HG03135 (cell line): Measurements from ENCODE around the gene TRPC6.
"Not testable (repeated sequence)": the region's sequence is repeated elsewhere in the genome, so short reads cannot be mapped to it uniquely, and the experiment has no call there.

Experiments
- ATAC-seq: cut with Tn5 transposase; IDR thresholded peaks from one replicate; pipeline ENCODE4 v1.9.1; 2021; ENCODE audit warnings: mild to moderate bottlenecking, moderate library complexity; ENCODE audit not compliant: unreplicated experiment

The TRPC6 gene

DNA sequence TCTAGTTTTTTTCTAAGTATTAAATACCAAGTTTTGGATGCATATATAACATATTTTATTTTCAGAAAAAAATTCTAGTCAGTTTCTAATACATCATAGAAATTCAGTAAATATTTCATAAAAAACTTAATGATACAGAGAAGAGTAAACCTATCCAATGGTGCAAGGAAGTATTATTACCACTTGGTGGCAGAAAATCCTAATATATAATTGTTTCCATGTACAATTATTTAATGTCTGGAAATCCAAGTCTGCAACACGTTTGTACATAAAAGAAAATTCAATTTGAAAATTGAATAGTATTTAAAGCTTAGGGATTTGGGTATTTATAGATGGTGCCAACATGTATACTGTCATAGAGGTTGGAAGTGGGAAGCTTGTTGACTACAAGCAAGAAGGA is 127.0 kb downstream of the TRPC6 start:
- no peak for ATAC-seq

DNA sequence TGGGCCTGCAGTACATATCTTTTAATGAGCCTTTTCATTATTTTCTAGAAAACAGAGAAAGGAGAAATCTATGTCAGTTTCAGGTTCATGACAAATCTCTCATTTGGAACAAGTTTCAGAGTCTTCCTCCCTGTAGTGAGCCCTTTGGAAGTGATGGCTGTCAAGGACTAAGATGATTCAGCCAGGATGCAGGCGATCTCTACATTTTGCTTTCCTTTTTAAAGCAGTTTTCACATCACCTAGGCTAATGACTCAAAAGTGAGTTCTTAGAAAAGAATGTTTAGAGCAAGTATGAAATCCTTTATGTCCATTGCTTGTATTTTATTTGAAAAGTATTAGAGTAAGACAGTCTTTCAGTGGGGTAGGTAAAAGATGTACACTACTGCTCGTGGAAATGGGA is 130.1 kb downstream of the TRPC6 start:
- no peak for ATAC-seq

DNA sequence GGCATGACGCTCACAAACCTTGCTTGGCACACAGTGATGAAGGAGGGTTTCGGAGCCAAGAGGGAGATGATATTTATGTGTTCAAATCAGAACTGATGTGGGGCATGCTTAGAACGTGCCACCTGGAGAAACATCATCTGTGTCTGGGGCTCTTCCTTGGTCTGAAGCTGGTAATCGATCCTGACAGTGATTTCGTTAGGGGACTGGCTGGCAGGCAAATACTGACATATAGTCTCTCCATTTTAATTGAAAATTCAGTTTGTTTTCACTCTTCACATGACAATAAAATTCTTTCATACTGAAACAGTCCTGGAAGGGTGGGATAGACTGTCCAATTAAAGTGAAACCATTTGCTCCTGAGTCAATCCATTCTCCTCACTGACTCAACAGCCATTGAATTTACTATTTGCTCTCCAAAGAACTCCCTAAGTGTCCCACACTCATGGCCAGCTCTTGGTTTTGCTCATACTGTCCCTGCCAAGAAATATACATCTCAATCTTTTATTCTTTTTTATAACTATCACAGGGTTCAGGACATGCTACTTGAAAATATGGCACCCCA is 134.8 kb downstream of the TRPC6 start:
- ATAC-seq: no peak

DNA sequence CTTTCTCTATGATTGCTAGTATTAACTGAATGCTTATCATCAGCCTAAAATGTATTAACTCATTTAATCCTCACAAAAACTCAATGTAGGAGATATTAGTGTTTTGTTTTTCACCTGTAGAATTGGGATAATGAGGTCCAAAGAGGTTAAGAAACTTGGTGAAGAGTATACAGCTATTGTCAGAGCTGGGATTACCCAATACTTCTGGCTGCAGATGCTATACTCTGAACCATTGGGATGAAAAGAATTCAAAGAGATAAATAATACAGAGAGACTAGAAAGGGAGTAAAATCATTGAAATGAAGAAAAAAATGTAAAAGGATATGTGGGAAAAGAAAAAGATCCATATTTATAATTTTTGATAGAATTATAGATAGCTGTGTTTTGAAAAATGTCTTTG is 137.1 kb downstream of the TRPC6 start:
- ATAC-seq: no peak

DNA sequence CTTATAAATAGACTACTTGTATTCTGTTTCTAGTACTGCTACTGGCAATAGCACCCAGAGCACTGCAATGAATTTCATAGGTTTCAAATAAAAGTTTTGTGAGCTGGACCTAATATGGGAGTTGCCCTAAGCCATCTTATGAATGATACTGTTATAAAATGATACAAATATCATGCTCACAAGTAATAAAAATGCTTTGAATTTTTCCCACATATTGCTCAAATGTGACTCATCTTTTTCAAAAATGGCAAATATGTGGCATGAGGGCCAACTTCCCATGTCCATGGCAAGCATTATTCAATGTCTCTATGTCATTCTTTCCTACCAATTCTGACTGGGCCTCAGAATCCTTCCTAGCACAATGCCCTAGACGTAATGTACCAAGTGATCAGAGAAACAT is 137.6 kb downstream of the TRPC6 start:
- no peak for ATAC-seq

DNA sequence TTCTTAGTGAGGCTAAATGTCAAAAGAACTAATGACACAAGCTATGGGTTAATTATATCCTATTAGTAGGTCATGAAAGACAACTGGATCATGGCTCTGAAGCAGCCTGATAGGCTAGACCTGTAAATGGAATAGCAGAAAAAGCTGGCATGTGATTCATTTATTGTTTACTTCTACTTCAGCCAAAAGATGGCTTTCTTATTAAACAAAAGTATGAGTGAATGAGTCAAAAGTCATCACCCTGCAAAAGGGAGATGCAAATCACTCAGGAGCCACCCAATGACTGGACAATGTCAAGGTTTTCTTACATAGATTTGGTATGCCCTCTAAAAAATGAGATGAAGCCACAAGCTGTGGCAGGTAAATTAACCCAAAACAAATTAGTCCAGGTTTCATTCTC is 138.0 kb downstream of the TRPC6 start:
- no peak for ATAC-seq

DNA sequence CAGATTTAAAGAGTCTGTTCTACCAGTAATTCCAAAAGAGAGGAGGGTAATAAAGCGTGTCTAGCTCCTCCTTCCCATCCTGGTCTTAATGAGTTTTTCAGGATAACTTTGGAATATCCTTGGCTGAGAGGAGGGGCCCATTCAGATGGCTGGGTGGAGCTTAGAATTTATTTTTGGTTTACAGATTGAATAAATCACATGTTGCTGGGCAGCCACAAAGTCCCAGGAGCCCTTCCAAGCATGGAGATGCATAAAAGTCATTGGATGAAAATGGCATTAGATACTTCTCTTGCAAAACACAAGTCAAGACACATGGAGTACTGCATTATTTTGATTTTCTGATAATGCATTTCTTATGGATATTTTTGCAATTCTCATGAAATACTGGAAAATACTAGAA is 139.0 kb downstream of the TRPC6 start:
- no peak for ATAC-seq

DNA sequence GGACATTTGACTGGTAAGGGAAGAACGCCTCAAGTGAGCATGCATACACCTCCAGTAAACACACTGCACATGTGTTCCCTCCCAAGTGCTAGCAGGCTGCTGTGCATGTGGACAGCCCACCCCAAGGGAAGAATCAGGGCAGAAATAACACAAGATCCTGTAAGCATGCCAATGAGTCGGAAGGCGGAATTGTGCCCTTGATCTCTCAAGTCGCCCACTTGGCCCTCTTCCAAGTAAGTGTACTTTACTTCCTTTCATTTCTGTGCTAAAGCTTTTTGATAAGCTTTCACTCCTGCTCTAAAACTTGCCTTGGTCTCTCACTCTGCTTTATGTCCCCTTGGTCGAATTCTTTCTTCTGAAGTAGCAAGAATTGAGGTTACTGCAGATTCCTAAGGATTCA is 139.6 kb downstream of the TRPC6 start:
- no peak for ATAC-seq

DNA sequence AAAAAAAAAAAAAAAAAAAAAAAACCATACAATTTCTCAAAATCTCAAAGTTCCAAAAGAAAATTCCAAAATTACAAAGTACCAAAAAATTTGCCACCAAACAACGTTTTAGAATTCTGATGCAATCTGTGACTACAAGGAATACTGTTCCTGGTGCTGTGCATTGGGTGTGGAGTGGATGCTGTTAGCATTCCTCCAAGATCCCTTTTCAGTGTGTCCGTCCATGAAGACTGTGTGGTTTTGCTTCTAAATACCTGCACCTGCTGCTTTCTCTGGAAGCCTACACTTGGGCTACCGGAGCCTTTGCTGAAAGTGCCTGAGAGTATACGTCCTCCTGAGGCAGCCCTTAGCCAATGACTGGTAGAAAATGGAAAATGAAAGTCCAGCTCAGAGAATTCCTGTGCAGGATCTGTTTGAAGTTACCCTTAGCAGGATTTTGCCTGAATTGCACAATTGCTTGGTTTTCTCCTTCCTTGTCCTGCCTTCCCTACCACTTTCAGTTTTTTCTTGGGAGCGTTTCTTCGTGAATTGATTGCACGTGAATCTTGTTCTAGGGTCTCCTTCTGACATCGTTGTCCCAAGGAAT is 140.8 kb downstream of the TRPC6 start:
- no peak for ATAC-seq

DNA sequence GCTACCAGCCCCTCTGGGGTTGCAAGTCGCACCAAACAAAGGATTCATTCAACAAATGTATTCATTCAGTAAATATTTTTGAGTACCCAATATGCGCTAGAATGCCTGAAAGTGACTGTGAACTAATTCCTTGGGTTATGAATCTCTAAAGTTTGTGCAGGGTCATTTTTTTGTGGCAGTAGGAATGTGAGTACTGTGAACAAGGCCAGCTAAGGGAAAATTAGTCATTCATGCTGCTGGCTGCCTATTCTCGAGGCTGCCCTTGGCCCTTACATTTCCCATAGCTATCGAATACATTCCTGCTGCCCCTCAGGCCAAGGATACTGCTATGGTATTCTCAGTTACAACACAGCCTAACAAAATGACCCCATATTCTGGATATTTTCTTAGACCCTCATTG is 141.6 kb downstream of the TRPC6 start:
- no peak for ATAC-seq

DNA sequence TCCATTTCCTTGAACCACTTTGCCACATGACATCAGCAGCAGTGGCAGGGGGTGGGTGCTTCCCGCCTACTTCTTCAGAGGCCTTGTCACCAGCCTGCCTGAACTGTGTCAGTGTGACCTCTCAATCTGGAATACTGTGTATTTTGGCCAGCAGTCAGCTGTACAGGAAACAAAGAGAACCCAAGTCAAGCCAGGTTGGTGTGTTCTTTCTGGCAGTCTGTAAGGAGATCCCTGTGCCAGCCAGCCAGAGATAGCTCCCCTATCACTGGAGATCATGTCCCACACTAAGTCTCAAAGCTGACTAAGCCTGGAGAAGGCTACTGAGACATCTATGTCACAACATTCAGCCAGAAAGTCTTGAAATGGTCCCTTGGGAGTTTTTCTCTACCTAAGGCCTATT is 142.1 kb downstream of the TRPC6 start:
- no peak for ATAC-seq

DNA sequence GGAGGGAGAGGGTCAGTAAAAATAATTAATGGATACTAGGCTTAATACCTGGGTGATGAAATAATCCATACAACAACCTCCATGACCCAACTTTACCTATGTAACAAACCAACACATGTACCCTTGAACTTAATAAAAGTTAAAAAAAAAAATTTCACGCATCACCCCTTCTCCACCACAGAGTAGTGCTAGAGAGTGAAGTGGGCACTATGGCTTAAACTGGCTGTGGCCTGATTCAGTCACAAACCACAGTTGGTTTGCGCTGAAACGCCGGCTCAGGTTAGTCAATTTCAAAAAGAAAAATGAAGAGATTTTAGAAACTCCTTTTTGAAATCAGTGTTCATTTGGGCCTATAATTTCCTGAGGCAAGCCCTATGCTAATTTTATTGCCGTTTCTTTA is 144.3 kb downstream of the TRPC6 start:
- ATAC-seq: no peak

DNA sequence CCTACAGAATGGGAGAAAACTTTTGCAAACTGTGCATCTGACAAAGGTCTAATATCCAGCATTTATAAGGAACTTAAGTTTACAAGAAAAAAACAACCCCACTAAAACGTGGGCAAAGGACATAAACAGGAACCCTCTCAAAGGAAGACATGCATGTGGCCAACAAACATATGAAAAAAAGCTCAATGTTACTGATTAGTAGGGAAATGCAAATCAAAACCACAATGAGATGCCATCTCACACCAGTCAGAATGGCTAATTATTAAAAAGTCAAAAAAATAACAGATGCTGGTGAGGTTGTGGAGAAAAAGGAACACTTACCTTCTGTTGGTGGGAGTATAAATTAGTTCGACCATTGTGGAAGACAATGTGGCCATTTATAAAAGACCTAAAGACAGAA is 145.1 kb downstream of the TRPC6 start:
- not testable (repeated sequence) for ATAC-seq

DNA sequence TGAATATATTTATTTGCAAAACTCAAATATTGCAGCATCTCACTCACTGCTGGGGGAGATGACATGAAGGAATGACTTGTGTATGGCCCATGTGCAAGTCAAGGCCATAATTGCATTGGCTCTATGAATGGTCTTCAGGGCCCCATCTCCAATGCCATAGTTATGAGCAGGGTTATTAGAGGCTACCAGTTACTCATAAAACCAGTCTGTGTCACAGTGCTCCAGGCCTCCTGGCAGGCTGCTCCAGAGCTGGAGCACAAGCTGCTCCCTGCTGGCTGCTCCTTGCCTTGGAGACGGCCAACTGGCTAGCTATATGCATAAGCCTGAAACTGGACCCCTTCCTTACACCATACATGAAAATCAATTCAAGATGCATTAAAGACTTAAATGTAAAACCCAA is 145.7 kb downstream of the TRPC6 start:
- ATAC-seq: no peak

DNA sequence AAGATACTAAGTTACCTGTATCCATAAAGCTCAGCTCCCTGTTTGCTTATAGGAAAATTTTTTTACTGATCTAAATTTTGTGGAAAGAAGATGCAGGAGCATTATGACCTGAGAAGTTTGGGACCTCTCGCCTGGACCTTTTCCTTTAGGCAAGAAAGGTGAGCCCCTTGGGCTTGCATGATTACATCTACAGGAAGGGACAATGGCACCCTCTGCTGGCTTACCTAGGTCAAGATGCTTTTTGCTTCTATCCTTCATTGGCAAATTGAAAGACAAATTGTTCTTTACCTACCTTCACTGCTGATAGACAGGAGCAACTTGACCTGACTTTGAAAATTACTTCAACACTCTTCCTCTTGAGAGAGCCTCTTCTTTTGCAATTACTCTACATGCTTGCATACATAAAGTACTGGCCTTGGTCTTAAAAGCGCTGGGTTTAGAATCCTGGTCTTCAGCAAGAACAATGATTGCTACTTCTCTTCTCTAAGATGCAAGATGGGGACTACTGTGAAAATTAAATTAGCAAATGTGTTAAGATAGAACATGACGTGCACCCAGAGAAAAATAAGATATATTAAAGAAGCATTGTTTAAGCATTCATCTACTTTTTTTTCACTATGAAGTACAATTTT is 147.2 kb downstream of the TRPC6 start:
- ATAC-seq: no peak

DNA sequence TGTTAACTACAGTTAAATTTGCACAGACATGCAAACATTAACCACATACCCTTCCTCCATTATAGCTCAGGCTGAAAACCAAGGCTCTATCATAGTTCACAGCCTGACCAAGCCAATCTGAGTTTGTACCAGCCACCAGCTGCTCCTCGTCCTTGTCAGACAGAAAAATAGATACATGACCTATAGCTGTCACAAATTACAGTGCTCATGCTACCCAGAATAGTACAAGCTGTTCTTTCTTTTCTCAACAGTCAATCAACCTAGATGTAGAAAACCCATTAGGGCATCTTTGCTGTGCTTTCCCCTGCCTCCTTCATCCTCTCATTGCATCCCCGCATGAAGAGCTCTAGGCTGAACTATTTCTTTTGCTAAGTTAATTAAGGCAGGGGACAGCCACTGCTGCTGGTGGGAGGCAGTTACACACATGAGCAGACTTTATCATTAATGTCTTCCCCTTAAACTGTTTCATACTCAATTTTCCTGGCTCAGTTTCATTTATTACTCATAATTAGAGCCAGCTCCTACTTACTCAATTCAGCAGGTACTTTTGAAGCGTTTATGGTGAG is 148.3 kb downstream of the TRPC6 start:
- ATAC-seq: no peak

DNA sequence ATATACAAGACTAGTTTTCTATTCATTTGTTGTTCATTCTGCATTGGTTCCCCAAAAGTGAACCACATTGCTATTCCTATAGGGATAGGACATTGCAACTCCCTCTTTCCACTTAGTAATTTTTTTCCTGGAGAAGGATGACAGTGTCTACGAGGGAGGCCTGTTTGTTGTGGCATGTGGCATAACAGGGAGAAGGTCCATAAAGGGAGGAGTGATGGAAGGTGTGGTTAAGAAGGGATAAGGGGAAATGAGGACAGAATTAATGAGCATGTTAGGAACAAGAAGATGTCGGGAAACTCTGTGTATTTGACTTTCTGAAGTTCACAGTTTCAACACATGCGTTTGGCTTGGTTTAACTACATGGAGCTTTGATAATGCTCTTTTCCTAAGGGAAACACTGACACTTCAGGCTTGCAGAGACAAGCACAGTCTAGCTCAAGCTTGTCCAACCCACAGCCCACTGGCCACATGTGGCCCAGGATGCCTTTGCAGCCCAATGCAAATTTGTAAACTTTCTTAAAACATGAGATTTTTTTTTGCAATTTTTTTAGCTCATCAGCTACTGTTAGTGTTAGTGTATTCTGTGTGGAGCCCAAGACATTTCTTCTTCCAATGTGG is 149.7 kb downstream of the TRPC6 start:
- no peak for ATAC-seq

DNA sequence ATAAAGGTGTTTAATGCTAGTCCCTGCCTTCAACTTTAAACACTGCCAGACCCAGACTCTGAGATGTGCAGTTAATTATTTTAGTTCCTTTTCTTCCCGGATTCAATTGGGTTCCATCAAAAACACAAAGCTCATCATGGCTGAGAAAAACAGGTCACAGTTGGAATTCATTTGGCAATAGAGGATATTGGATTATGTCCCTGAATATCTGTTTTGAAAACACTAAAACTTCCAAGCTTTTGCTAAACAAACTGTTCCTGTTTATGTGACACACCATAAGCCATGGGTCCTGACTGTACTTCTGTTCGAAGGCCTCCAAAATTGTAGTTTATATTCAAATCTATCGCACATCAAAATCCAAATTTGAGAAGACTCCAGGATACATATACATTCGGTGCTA is 150.7 kb downstream of the TRPC6 start:
- ATAC-seq: no peak

DNA sequence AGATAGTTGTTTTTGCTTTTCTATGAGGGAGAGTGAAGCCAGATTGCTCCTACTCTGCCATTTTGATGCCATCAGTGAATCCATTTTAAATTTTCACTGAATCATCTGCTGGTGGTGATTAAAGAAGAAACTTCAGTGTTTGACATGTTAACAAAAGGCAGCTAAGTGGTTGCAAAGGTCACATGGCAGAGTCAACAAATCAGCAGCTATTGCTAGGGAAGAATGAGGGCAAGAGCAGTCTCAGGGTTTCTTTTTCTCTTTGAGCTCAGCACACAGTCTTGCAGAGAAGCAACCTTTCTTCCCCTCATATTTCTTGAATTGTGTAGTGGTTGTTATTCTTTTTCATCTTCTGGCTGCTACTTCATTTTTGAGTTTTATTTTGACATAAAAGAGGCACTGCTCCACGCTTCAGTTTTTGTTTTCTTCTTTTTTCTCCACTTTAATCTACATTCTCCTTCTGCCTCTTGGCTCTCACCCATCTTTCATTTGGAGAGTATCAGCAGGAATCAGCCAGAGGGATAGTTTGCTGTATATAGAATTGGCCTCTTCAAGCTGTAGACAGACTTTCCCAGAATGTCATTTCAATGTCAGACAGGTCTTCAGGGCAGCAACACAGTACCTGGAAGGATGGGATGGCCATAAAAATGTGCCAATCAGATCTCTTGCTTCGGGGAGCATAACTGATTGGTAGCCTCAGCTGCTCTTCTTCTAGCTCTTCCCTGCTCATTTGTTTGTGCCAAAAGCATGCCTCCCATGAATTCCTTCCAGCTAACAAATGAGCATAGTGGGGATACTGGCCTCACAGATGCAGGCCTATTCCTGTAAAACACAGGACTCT is 153.9 kb downstream of the TRPC6 start:
- ATAC-seq: no peak

DNA sequence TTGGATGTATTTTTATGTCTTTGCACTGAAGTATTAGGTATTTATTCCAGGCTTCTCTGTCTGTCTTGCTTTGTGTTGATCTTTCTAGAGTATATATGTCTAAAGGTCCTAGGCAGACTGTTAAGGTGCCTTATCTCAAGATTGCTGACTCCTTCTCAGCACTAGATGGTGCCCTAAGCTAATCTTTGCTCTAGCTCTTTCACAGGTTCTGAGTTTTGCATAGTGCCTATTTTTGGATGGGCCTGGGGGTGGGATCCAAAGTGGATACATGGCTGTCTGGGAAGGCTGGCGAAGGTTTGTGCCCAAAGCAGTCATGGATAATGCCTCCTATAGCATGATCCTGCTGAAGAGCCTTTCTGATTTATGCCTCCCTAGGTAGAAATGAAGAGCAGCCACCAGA is 154.9 kb downstream of the TRPC6 start:
- ATAC-seq: no peak

DNA sequence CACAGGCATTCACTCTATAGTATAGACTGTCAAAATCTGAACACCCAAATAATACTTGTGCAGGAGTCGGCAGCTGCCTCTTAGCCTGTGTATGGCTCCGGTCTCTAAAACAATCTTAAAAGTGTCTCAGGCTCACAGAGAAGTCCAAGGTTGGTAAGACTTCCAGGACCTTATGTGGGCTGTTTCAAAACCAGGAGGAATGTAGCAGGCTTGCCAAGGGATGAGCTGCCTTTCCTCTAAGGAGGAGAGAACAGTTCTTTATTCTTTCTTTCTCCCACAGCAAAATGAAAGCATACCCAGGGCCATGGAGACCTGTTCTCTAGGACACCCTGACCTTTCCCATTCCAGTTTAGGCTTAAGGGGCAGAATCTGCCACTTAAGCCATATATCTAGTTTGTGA is 176.5 kb downstream of the TRPC6 start:
- ATAC-seq: no peak
